CD14-positive monocyte (primary cell): ENCODE results near the gene DAP3. TPM values are rescaled to one million over a fixed set of nuclear protein-coding genes. Genes with fewer than 3 reads are reported as not detected.
"Not testable (repeated sequence)": the region's sequence is repeated elsewhere in the genome, so short reads cannot be mapped to it uniquely, and the experiment has no call there.

ENCODE experiments used
- DNase-seq, 3 donors: peaks; one replicate each; pipeline ENCODE4 v3.0.0-alpha.2; 2011 to 2022
- H2AFZ ChIP-seq: 2 replicates; pipeline ENCODE4 v1.6.0; 2012; ENCODE audit warnings: mild to moderate bottlenecking, low read depth, low read length, inconsistent platforms; ENCODE audit not compliant: insufficient read depth, poor library complexity, severe bottlenecking
- H3K27ac ChIP-seq, 2 donors: 1 replicate in 1 of 2; 2 replicates in 1 of 2; pipeline ENCODE4 v1.5.1; 2012 to 2013; ENCODE audit warnings: low read length in 2 of 2, control low read depth in 1 of 2, inconsistent platforms in 1 of 2, low read depth in 1 of 2, mild to moderate bottlenecking in 1 of 2
- H3K27me3 ChIP-seq, 2 donors: one replicate each; pipeline versions ENCODE4 v1.6.0 to v1.6.1; 2011 to 2013; ENCODE audit warnings: low read length in 2 of 2; ENCODE audit not compliant: control insufficient read depth in 2 of 2, insufficient read depth in 2 of 2
- H3K36me3 ChIP-seq, 2 donors: replicated peaks in 1 of 2; 1 replicate in 1 of 2; 2 replicates in 1 of 2; pipeline versions ENCODE4 v1.5.1 to v1.6.1; 2012 to 2013; ENCODE audit warnings: low read length in 2 of 2, control low read depth in 1 of 2, inconsistent platforms in 1 of 2, mild to moderate bottlenecking in 1 of 2; ENCODE audit not compliant: insufficient read depth in 2 of 2, control insufficient read depth in 1 of 2
- H3K4me1 ChIP-seq, 2 donors: 1 replicate in 1 of 2; 2 replicates in 1 of 2; pipeline versions ENCODE4 v1.5.1 to v1.6.1; 2012 to 2013; ENCODE audit warnings: low read length in 2 of 2, control low read depth in 1 of 2, inconsistent platforms in 1 of 2, mild to moderate bottlenecking in 1 of 2, moderate library complexity in 1 of 2; ENCODE audit not compliant: insufficient read depth in 2 of 2, control insufficient read depth in 1 of 2
- H3K4me2 ChIP-seq: replicated peaks from 2 replicates; pipeline ENCODE3; 2012; ENCODE audit warnings: low read length, moderate library complexity, mild to moderate bottlenecking; ENCODE audit not compliant: poor library complexity, severe bottlenecking; ENCODE audit errors: extremely low read depth
- H3K4me3 ChIP-seq, 3 experiments: fragments of 200-600 bp in 1 of 3; sonication (generic) in 1 of 3; replicated peaks in 1 of 3; 1 replicate in 2 of 3; 2 replicates in 1 of 3; pipeline ENCODE4 v1.5.1; 2011 to 2013; ENCODE audit warnings: low read length in 3 of 3, mild to moderate bottlenecking in 3 of 3, control low read depth in 2 of 3, low read depth in 2 of 3, inconsistent platforms in 1 of 3, moderate library complexity in 1 of 3
- H3K79me2 ChIP-seq: 2 replicates; pipeline ENCODE4 v1.6.0; 2012; ENCODE audit warnings: mild to moderate bottlenecking, control low read depth, inconsistent platforms, low read length, moderate library complexity; ENCODE audit not compliant: insufficient read depth
- H3K9ac ChIP-seq: 2 replicates; pipeline ENCODE4 v1.6.0; 2017; ENCODE audit warnings: low read length, mild to moderate bottlenecking; ENCODE audit not compliant: insufficient read depth, poor library complexity, severe bottlenecking
- H3K9me3 ChIP-seq, 2 donors: replicated peaks in 1 of 2; 1 replicate in 1 of 2; 2 replicates in 1 of 2; pipeline versions ENCODE4 v1.5.1 to v1.6.1; 2012 to 2013; ENCODE audit warnings: low read length in 2 of 2, control low read depth in 1 of 2; ENCODE audit not compliant: control insufficient read depth in 1 of 2, insufficient read depth in 1 of 2
- H4K20me1 ChIP-seq: 2 replicates; pipeline ENCODE4 v1.6.0; 2012; ENCODE audit warnings: mild to moderate bottlenecking, low read length, control low read depth, moderate library complexity; ENCODE audit not compliant: insufficient read depth
- H3K27ac Mint-ChIP-seq, 7 donors: one replicate each; pipeline ENCODE4 v1.8.0; 2020; ENCODE audit warnings: mild to moderate bottlenecking in 7 of 7, mixed read lengths in 7 of 7, moderate library complexity in 6 of 7, inconsistent platforms in 2 of 7
- H3K27me3 Mint-ChIP-seq, 3 donors: one replicate each; pipeline ENCODE4 v1.8.0; 2021 to 2022; ENCODE audit warnings: low read depth in 3 of 3, mild to moderate bottlenecking in 3 of 3, mixed read lengths in 3 of 3, moderate library complexity in 3 of 3, inconsistent platforms in 1 of 3
- H3K36me3 Mint-ChIP-seq, 2 donors: one replicate each; pipeline ENCODE4 v1.8.0; 2020; ENCODE audit warnings: mixed read lengths in 2 of 2, inconsistent platforms in 1 of 2, mild to moderate bottlenecking in 1 of 2
- H3K4me1 Mint-ChIP-seq: one replicate; pipeline ENCODE4 v1.8.0; 2020; ENCODE audit warnings: mild to moderate bottlenecking, mixed read lengths
- H3K4me3 Mint-ChIP-seq, 2 donors: one replicate each; pipeline ENCODE4 v1.8.0; 2020; ENCODE audit warnings: mild to moderate bottlenecking in 2 of 2, mixed read lengths in 2 of 2, moderate library complexity in 1 of 2
- H3K9me3 Mint-ChIP-seq, 7 donors: one replicate each; pipeline ENCODE4 v1.8.0; 2020 to 2022; ENCODE audit warnings: mixed read lengths in 7 of 7, mild to moderate bottlenecking in 6 of 7, moderate library complexity in 6 of 7, inconsistent platforms in 2 of 7
- CTCF ChIP-seq: fragments of 200-600 bp; IDR thresholded peaks from one replicate; pipeline ENCODE4 v1.8.0; 2022; ENCODE audit warnings: antibody characterized with exemption, mild to moderate bottlenecking
- WGBS: methylation state at CpG from one replicate; pipeline ENCODE4 v1.1.5; 2013; ENCODE audit warnings: missing lambda C conversion rate; ENCODE audit not compliant: insufficient coverage; 5-methylcytosine and 5-hydroxymethylcytosine counted together
- intact Hi-C, 2 donors: fragments of 100-400 bp; cut with micrococcal nuclease; formaldehyde crosslinking; loops; one replicate each; pipeline versions ENCODE4 v1.15.0 to v1.15.1; 2023
- polyA plus RNA-seq, 3 donors: library from polyadenylated mRNA; depleted of rRNA in 1 of 3; unstranded in 2 of 3; stranded (reverse) in 1 of 3; fragments of 300-500 nt in 2 of 3; fragments of >200 nt in 1 of 3; fragmentation: Illumina TruSeq in 2 of 3; gene quantifications; 1 replicate in 2 of 3; 2 replicates in 1 of 3; pipeline ENCODE4 v1.2.3, GENCODE V29; 2012 to 2021

The DAP3 gene
- polyA plus RNA-seq, 3 donors: 69.0 to 79.3 (median 72.7) TPM

- Histone ChIP-seq H3K9ac (no peak overlapping the region), H2AFZ (no peak overlapping the region), H3K4me3 (no peak overlapping the region), H3K27me3 (no peaks in the 10 kb centered on the region), H3K27ac (no peak overlapping the region), H3K4me1 (peaks cover 19 to 24% of the 10 kb centered on the region in 2 donors), H3K9me3 (no peaks in the 10 kb centered on the region), H4K20me1 (peaks cover 3% of the 10 kb centered on the region), H3K4me2 (no peak overlapping the region), H3K36me3 (peaks cover 60 to 84% of the 10 kb centered on the region in 2 donors), H3K79me2 (no peaks in the 10 kb centered on the region)
- Mint-ChIP-seq H3K36me3 (peaks cover 70 to 84% of the 10 kb centered on the region in 2 donors), H3K4me1 (peaks cover 23% of the 10 kb centered on the region), H3K9me3 (no peaks in the 10 kb centered on the region), H3K27ac (peak overlapping the region in 2 of 7 donors; percentile 21 to 25), H3K27me3 (peaks cover 1 to 3% (median 2%) of the 10 kb centered on the region in 3 donors), H3K4me3 (no peak overlapping the region)
- TF ChIP-seq CTCF: no peak
- 71% methylated on average over 4 of the region's 11 CpGs for WGBS
- intact Hi-C loops: no loop called here
- DNase-seq: no peak
Observed at GRCh38 chr1:155761736-155762405, 73.0 kb downstream of the DAP3 start.

- WGBS: 43% methylated on average over 4 of the region's 6 CpGs
- H3K27me3 Mint-ChIP-seq, H3K9me3 Mint-ChIP-seq, H3K4me3 ChIP-seq, H3K4me2 ChIP-seq, H2AFZ ChIP-seq, H4K20me1 ChIP-seq, H3K9ac ChIP-seq, H3K79me2 ChIP-seq, H3K9me3 ChIP-seq, H3K4me3 Mint-ChIP-seq, H3K27me3 ChIP-seq, intact Hi-C loops: not testable (repeated sequence)
- peak; percentile 31 to 90 (median 58) for DNase-seq
- H3K27ac ChIP-seq: peak overlapping the region in 1 of 2 donors; percentile 4
- peaks cover 25% of the 10 kb centered on the region for H3K4me1 Mint-ChIP-seq
- H3K27ac Mint-ChIP-seq: peak overlapping the region in 5 of 7 donors; percentile 6 to 61 (median 55)
- H3K36me3 ChIP-seq: peaks cover 60 to 87% of the 10 kb centered on the region in 2 donors
- H3K36me3 Mint-ChIP-seq: peaks cover 72 to 87% of the 10 kb centered on the region in 2 donors
- H3K4me1 ChIP-seq: peaks cover 19 to 24% of the 10 kb centered on the region in 2 donors
Observed at GRCh38 chr1:155763090-155763815, 74.4 kb downstream of the DAP3 start.

GRCh38 chr1:155763989-155764388 lies 75.1 kb downstream of the DAP3 start:
- H3K9me3 Mint-ChIP-seq, H2AFZ ChIP-seq, H3K79me2 ChIP-seq, H3K9ac ChIP-seq, H4K20me1 ChIP-seq, H3K27me3 ChIP-seq, H3K4me3 ChIP-seq, H3K9me3 ChIP-seq, intact Hi-C loops, H3K4me2 ChIP-seq, H3K27me3 Mint-ChIP-seq: not testable (repeated sequence)
- DNase-seq: peak; percentile 27 to 63 (median 53)
- peaks cover 71 to 87% of the 10 kb centered on the region in 2 donors for H3K36me3 Mint-ChIP-seq
- H3K4me1 Mint-ChIP-seq: peaks cover 25% of the 10 kb centered on the region
- Histone ChIP-seq H3K4me1 (peaks cover 19 to 24% of the 10 kb centered on the region in 2 donors), H3K36me3 (peaks cover 59 to 87% of the 10 kb centered on the region in 2 donors), H3K27ac (peak overlapping the region in 1 of 2 donors; percentile 4)
- peak overlapping the region in 1 of 2 donors; percentile 55 for H3K4me3 Mint-ChIP-seq
- WGBS: 7% methylated on average over 2 of the region's 7 CpGs
- peak overlapping the region; percentile 30 to 80 (median 59) for H3K27ac Mint-ChIP-seq
